Transverse colon (tissue), 4 donors: ENCODE data around the gene PTRH1. TPM values are rescaled to one million over a fixed set of nuclear protein-coding genes. Genes with fewer than 3 reads are reported as not detected.

Source experiments
- DNase-seq: peaks from one replicate; pipeline ENCODE4 v3.0.0-alpha.2; 2019
- H3K27ac ChIP-seq, 4 donors: fragments of 200-600 bp; sonication (generic); 2 replicates each; pipeline ENCODE4 v1.5.1; 2016 to 2018; ENCODE audit warnings: inconsistent platforms in 4 of 4
- H3K27me3 ChIP-seq: fragments of 200-600 bp; sonication (generic); 2 replicates; pipeline ENCODE4 v1.5.1; 2017; ENCODE audit warnings: inconsistent platforms
- H3K36me3 ChIP-seq, 4 donors: fragments of 200-600 bp; sonication (generic); 2 replicates each; pipeline ENCODE4 v1.5.1; 2017 to 2019; ENCODE audit warnings: inconsistent platforms in 4 of 4
- H3K4me1 ChIP-seq, 4 donors: fragments of 200-600 bp; sonication (generic); 2 replicates each; pipeline ENCODE4 v1.5.1; 2017 to 2020; ENCODE audit warnings: inconsistent platforms in 4 of 4
- H3K4me3 ChIP-seq, 4 donors: fragments of 200-600 bp; sonication (generic); 1 replicate in 1 of 4; 2 replicates in 3 of 4; pipeline versions ENCODE4 v1.5.1 to v1.6.1; 2017 to 2019; ENCODE audit warnings: inconsistent platforms in 4 of 4
- H3K9me3 ChIP-seq, 2 donors: fragments of 200-600 bp; sonication (generic); 2 replicates each; pipeline ENCODE4 v1.5.1; 2017 to 2019; ENCODE audit warnings: inconsistent platforms in 2 of 2
- CTCF ChIP-seq, 5 experiments: fragments of 200-600 bp in 3 of 5; fragments of 450-650 bp in 2 of 5; sonication (generic) in 3 of 5; IDR thresholded peaks; 1 replicate in 2 of 5; 2 replicates in 3 of 5; pipeline ENCODE4 v1.5.1; 2016 to 2017; ENCODE audit warnings: antibody characterized with exemption in 5 of 5, inconsistent platforms in 3 of 5, mild to moderate bottlenecking in 2 of 5, moderate library complexity in 1 of 5
- EP300 ChIP-seq: sonication (generic); formaldehyde crosslinking; IDR thresholded peaks from one replicate; pipeline ENCODE4 v1.6.1; 2017; ENCODE audit warnings: antibody characterized with exemption, low read depth
- POLR2A ChIP-seq: fragments of 450-650 bp; IDR thresholded peaks from one replicate; pipeline ENCODE4 v1.6.1; 2016; ENCODE audit warnings: antibody characterized with exemption, mild to moderate bottlenecking, moderate library complexity
- POLR2AphosphoS5 ChIP-seq, 3 donors: sonication (generic); formaldehyde crosslinking; IDR thresholded peaks; one replicate each; pipeline ENCODE4 v1.6.1; 2016; ENCODE audit warnings: antibody characterized with exemption in 3 of 3
- WGBS, 2 donors: methylation state at CpG; one replicate each; pipeline ENCODE4 v1.1.5; 2018; ENCODE audit warnings: low coverage in 1 of 2; 5-methylcytosine and 5-hydroxymethylcytosine counted together
- in situ Hi-C, 4 donors: fragments of 200-750 bp; cut with MboI; loops; one replicate each; pipeline versions ENCODE4 v1.15.0 to v1.15.1; 2017; ENCODE audit warnings: low sequenced_read_pairs in 3 of 4, low pct_ligation_motif_present in 1 of 4, low pct_unique_long_range_greater_than_20kb in 1 of 4
- intact Hi-C: fragments of 100-400 bp; cut with DNase I; formaldehyde crosslinking; loops from one replicate; pipeline ENCODE4 v1.15.1; 2023; ENCODE audit warnings: low total_unique reads
- total RNA-seq, 4 donors: library from RNA; depleted of rRNA; stranded (reverse); fragments of >200 nt; gene quantifications; one replicate each; pipeline ENCODE4 v1.1.0, GENCODE V29; 2016

Gene PTRH1
- total RNA-seq, 4 donors from 2014 or later, result 2.4 to 9.7 (median 6.2) TPM

- Histone ChIP-seq H3K4me3 (no peak overlapping the region), H3K27me3 (no peaks in the 10 kb centered on the region), H3K4me1 (no peaks in the 10 kb centered on the region), H3K9me3 (no peaks in the 10 kb centered on the region), H3K27ac (no peak overlapping the region), H3K36me3 (no peaks in the 10 kb centered on the region)
- TF ChIP-seq CTCF (IDR thresholded peaks at IDR 0.05) (no peak), EP300 (no peak), POLR2AphosphoS5 (IDR thresholded peaks at IDR 0.05) (no peak), POLR2A (no peak)
- intact Hi-C loops (no loop called here), in situ Hi-C loops (no loop called here)
- WGBS, 2 donors, result 20 to 88% methylated on average over 1 to 4 of the region's 4 CpGs
- no peak for DNase-seq
These were observed 30.9 kb downstream of the PTRH1 start for GRCh38 chr9:127684576-127684975.

- Histone ChIP-seq H3K4me3 (no peak overlapping the region), H3K36me3 (no peaks in the 10 kb centered on the region), H3K27me3 (no peaks in the 10 kb centered on the region), H3K9me3 (no peaks in the 10 kb centered on the region), H3K4me1 (no peaks in the 10 kb centered on the region), H3K27ac (no peak overlapping the region)
- in situ Hi-C loops (no loop called here), intact Hi-C loops (no loop called here)
- no peak for TF ChIP-seq CTCF (IDR thresholded peaks at IDR 0.05)
- no peak for TF ChIP-seq POLR2AphosphoS5 (IDR thresholded peaks at IDR 0.05)
- no peak for TF ChIP-seq EP300
- no peak for TF ChIP-seq POLR2A
- WGBS, 2 donors, result 88% methylated on average over 5 of the region's 5 CpGs; no CpG with 5 or more reads in 1 of the 2 donors
- no peak for DNase-seq
These were observed 31.7 kb downstream of the PTRH1 start for GRCh38 chr9:127683723-127684122.

- no peaks in the 10 kb centered on the region for H3K36me3 ChIP-seq
- no peak for TF ChIP-seq POLR2AphosphoS5 (IDR thresholded peaks at IDR 0.05)
- TF ChIP-seq CTCF (IDR thresholded peaks at IDR 0.05), result no peak
- no peak for TF ChIP-seq EP300
- TF ChIP-seq POLR2A, result no peak
- no peak overlapping the region for H3K27ac ChIP-seq
- H3K27me3 ChIP-seq, result no peaks in the 10 kb centered on the region
- WGBS, 2 donors, result 88 to 100% methylated on average over 6 to 23 of the region's 23 CpGs
- intact Hi-C loops (no loop called here), in situ Hi-C loops (no loop called here)
- no peak for DNase-seq
- H3K4me3 ChIP-seq, result no peak overlapping the region
- no peaks in the 10 kb centered on the region for H3K4me1 ChIP-seq
- H3K9me3 ChIP-seq, result no peaks in the 10 kb centered on the region
These were observed 32.9 kb downstream of the PTRH1 start for GRCh38 chr9:127682351-127683136.

- H3K4me3 ChIP-seq, result no peak overlapping the region
- no peaks in the 10 kb centered on the region for H3K4me1 ChIP-seq
- TF ChIP-seq POLR2AphosphoS5 (IDR thresholded peaks at IDR 0.05) (no peak), POLR2A (no peak), EP300 (no peak), CTCF (IDR thresholded peaks at IDR 0.05) (no peak)
- H3K27ac ChIP-seq, result no peak overlapping the region
- intact Hi-C loops, result no loop called here
- H3K36me3 ChIP-seq, result no peaks in the 10 kb centered on the region
- no peaks in the 10 kb centered on the region for H3K9me3 ChIP-seq
- 87% methylated on average over 4 to 9 of the region's 9 CpGs for WGBS, 2 donors
- DNase-seq, result no peak
- in situ Hi-C loops, result no loop called here
- no peaks in the 10 kb centered on the region for H3K27me3 ChIP-seq
These were observed 34.6 kb downstream of the PTRH1 start for GRCh38 chr9:127680846-127681245.
